NCI-H2227 (cell line): ENCODE data around the gene LGALS7B.
A peak's percentile ranks its signal among the peaks of the same experiment; 100 is the strongest.
"Not testable (repeated sequence)": the region's sequence is repeated elsewhere in the genome, so short reads cannot be mapped to it uniquely, and the experiment has no call there.

ENCODE experiments used
- DNase-seq: peaks from one replicate; lab custom pipeline; 2025; ENCODE audit not compliant: unreplicated experiment; lab: John Stamatoyannopoulos, UW

Gene LGALS7B

DNA sequence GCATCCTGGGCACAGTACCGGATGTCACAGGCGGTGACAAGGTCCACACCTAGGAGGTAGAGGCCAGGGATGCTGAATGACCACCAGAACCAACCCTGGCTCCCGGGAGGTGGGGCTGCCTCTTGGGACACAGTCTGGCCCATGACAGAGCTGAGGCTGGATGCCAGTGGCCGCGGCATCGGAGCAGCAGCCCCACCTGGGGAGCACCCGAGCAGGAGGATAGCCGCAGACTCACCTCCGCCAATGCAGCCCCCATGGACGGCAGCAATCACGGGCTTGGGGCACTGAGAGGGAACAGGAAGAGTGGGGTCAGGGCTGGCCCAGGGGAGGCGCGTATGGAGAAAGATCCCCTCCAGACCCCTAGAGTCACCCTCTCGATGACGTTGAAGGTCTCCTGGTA lies 28.1 kb downstream of the LGALS7B start:
- no peak for DNase-seq

DNA sequence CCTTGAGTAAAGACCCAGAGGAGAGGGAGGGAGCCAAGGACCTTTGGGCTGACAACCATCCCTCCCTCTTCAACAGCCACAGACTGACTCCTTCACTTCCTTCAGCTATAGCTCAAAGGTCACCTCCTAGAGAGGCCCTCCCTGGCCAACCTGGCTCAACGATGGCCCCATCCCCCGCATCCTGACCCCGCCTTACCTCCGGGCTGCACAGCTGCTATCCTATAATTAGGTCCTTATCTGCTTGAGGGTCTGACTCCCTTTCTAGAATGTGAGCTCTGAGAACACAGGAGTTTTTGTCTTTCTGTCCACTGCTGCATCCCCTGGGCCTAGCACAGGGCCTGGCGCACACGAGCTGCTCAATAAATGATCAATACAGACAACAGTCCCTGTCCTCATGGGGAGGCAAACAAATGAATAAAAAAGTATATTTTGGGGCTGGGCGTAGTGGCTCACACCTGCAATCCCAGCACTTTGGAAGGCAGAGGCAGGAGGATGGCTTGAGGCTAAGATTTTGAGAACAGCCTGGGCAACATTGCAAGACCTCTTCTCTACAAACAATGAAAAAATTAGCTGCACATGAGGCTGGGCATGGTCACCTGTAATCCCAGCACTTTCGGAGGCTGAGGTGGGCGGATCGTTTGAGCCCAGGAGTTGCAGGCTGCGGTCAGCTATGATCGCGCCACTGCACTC lies 30.4 kb downstream of the LGALS7B start:
- peak; percentile 84 for DNase-seq

DNA sequence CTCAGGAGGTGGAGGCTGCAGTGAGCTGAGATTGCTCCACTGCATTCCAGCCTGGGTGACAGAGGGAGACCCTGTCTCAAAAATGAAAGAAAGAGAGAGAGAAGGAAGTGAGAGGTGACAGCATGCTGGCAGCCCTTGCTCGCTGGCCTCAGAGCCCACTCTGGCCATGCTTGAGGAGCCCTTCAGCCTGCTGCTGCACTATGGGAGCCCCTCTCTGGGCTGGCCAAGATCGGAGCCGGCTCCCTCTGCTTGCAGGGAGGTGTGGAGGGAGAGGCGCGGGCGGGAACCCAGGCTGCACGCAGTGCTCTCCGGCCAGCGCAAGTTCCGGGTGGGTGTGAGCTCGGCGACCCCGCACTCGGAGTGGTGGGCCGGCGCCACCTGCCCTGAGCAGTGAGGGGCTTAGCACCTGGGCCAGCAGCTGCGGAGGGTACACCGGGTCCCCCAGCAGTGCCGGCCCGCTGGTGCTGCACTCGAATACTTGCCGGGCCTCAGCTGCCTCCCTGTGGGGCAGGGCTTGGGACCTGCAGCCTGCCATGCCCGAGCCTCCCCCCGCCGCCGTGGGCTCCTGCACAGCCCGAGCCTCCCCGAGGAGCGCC lies 32.3 kb downstream of the LGALS7B start:
- not testable (repeated sequence) for DNase-seq

DNA sequence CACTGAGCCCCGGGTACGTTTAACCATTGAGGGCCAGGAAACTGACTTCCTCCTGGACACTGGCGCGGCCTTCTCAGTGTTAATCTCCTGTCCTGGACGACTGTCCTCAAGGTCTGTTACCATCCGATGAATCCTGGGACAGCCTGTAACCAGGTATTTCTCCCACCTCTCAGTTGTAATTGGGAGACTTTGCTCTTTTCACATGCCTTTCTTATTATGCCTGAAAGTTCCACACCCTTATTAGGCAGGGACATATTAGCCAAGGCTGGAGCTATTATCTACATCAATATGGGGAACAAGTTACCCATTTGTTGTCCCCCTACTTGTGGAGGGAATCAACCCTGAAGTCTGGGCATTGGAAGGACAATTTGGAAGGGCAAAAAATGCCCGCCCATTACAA lies 36.9 kb downstream of the LGALS7B start:
- DNase-seq, result not testable (repeated sequence)

DNA sequence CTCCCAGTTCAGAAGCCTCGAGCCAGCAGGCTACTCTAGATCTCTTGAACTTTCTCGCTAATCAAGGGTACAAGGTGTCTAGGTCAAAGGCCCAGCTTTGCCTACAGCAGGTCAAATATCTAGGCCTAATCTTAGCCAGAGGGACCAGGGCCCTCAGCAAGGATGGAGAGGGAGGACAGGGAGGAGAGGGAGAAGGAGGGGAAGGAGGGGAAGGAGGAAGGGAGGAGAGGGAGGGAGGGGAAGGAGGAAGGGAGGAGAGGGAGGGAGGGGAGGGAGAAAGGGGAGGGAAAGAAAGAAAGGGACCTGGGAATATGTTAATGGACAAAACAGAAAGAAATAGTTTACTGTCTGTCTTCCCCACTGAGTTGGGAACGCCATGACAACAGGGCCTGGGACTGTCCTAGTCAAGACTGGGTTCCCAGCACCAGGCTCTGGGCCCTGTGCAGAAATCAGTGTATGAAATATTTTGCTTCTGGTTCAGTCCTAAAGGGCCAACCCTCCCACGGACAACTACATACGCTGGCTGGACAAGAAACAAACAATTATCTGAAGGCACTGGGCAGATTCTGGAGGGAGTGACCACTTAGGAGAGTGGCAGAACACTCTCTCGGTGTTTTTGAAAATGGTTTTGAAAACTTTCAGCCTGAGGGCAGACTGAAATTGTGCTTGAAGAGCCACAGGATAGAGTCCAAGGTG lies 38.0 kb downstream of the LGALS7B start:
- DNase-seq, result no peak

DNA sequence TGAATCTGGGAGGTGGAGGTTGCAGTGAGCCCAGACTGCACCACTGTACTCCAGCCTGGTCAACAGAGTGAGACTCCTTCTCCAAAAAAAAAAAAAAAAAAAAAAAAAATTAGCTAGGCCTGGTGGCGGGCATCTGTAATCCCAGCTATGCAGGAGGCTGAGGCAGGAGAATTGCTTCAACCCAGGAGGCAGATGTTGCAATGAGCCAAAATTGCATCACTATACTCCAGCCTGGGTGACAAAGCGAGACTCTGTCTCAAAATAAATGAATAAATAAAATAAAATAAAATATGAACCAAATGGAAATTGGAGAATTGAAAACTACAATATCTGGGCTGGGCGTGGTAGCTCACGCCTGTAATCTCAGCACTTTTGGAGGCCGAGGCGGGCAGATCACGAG lies 40.2 kb downstream of the LGALS7B start:
- not testable (repeated sequence) for DNase-seq

DNA sequence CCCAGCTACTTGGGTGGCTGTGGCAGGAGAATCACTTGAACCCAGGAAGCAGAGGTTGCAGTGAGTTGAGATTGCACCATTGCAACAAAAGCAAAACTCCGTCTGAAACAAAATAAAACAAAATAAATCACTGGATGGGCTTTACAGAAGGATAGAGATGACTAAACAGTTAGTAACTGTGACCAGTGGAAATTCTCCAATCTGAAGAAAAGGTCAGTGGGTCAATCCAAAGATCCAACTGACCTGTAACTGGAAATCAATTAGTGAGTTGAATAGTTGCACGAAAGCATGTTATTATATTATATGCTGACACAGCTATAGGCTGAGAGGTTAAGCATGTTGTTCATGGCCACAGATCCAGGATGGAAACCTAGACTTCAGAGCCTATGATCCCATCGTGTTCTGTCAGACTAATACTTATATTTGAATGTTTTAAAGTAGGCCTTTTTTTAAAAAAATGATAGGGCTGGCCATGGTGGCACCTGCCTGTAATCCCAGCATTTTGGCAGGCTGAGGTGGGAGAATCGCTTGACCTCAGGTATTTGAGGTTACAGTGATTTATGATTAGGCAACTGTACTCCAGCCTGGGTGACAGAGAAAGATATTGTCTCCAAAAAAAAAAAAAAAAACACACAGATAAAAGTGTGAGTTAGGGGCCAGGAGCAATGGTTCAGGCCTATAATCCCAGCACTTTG lies 41.2 kb downstream of the LGALS7B start:
- no peak for DNase-seq

DNA sequence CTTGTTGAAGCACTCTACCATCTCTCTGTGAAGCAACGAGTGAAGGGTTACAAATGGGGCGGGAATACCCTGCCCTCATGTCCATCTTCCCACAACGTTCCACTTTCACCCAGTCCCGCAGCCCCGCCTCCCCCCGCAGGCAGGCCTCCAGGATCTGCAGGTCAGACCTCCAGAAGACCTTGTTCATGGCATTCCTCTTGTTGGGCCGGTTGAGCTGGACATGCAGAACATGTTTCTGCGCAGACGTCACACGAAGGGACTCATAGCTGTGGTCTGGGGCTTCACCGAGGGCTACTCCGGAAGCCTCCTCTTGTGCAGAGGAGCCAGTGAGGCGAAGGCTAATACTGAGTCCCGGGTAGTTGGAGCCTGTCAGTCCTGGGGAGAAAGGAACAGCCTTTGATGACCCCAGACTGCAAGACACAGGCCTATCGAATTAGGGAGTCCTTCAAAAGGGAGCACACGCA lies 42.2 kb downstream of the LGALS7B start:
- DNase-seq, result peak; percentile 82

DNA sequence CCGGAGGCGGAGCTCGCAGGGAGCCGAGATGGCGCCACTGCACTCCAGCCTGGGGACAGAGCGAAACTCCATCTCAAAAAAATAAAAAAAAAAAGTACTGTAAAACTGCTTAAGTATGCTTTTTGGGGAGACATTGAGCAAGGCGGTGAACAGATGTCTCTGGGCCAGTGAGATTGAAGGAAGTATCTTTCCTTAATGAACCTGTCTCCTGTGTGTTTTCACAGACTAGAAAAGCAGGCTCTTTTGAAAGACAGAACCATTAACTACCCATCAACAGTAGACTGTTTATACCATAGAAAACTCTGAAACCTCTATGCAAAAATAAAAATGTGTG lies 44.1 kb downstream of the LGALS7B start:
- no peak for DNase-seq

DNA sequence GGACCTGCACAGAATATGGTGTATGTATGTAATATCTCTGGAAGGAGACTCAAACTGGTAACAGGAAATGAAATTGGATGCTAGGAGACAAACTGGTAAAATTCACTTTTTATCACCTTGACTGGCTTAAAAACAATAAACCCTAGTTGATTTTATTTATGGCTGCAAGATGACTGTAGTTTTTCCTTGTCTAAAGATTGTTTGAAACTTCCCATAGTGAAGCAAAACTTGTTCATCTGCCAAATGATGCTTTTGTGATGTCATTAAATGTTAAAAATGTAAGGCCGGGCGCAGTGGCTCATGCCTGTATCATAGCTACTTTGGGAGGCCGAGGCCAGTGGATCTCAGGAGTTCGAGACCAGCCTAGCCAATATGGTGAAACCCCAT lies 45.1 kb downstream of the LGALS7B start:
- no peak for DNase-seq

DNA sequence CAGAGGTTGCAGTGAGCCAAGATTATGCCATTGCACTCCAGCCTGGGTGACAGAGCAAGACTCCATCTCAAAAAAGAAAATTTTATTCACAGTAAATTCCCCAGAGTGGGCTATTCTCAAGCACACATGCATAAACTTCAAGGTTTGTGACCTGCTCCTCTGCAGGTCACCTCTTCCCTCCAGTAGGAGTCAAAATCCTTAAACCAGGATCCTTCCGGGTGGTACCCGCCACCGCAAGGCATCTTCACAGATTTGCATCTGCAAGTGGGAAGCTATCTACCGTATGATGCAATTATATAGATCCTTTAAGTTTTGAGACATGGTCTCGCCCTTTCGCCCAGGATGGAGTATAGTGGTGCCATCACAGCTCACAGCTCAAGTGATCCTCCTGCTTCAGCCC lies 45.6 kb downstream of the LGALS7B start:
- DNase-seq, result no peak

DNA sequence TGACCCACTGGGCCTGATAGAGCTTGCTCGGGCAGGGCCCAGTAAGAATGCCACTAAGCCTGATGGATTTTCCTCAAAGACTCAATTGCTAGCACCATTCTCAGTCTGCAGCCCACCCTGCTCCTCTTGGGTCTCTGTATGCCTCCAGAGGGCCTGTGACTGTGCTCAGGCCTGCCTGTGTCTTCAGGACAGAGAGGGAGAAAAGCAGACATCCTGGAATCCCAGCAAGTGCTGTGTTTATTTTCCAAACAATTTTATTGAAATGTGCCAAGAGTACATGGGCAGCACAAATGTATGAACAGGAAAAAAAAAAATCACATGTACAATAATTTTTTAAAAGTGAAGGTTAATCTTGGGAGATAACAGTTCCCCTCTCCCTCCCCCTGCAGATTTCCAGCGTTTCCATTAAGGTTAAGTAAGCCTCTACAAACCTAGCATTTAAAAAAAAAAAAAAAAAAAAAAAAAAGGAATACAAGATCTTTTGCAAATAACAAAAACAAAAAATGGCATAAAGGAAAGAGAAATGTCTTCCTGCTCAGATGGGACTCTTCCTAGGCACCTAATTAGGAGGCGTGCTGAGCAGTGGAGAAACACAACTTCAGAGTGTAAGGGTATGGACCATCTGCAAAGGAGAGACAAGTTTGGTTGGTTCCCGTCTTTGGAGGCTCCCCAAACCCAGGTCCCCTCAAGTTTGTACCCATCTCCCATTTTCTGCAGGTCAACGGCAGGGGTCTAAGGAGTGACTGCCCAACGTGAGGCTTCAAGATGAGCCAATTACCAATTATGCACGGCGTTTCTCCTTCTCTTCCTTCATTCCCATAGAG lies 47.4 kb downstream of the LGALS7B start:
- no peak for DNase-seq

DNA sequence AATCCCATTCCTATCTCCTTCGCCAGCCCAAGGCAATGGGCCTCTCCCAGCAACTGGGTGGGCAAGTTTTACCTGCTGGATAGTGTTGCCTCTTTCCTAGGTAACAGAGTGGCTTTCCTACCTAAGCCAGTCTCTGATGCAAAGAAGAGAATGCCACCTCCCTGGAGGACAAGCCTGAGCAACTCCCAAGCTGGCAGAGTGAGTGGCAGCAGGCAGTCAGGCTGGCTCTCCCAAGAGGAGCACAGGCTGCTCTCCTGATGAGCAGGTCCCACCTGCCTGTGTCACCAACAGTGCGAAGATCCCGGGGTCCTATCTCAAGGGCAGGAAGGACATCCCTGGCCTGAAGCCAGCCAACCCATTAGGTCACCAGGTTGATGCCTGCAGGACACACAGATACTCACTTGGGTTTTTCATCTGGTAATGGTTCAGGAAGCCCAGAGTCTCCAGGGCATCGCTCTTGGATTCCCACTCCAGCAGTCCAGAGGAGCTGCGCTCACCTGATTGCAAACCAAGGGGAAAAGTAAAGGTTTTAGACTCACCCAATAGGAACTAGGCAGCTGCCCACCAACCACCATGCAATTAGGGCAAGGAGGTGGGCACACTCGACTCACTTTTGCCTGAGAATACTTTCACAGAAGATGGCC lies 48.1 kb downstream of the LGALS7B start:
- DNase-seq, result no peak

DNA sequence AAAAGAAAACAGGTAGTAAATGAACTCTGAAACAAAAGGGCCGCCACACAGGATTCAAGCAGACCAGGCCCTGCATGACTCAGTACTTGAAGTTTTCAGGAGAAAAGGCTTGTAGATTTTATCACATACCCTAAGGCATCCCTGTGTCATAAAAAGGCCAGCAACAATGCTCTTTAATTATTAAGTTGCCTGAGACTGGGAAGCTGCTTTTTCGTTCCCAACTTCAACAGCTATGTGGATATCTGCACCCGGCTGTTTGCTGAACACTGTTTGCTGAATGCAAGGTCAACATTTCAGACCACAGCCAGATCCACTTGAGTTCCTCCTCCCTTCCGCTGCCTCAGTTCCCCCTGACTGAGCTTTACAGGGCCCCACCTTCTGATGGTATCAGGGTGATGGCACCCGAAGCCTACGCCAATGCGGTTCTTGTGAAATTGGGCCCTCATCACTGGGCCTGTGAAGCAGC lies 48.7 kb downstream of the LGALS7B start:
- no peak for DNase-seq

DNA sequence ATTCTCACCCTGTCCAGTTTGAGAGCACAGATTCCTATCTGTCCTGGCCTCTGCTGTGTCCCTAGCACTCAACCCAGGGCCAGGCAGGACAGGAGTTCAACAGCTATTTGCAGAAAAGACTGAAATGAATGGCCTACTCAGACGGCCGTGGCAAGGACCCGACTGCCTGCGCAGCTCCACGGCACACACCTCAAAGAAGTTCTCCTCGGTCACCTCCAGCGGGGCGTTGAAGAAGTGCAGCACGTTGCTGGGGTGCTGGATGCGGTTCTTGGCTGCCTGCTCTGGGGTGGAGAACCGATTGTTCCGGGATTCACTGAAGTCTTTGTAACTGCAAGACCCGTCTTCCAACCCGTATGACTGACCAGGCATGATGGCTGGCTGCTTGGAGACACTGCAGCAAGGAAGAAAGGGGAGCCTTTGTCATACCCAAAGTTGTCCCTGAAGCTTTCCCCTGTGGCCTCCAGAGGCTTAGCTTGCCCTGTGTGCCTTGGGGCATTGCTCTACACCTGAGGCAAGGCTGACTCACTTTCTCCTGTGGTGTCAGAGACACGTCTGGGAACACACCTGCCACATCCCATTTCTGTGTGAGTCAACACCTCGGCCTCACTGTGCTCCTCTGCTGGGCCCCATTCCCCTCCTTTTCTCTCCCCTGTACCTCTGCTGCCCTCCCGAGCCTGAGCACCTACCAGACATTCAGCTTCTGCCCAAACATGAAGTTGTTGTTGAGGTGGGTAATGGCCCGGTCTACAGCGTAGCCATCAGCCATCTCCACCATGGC lies 49.4 kb downstream of the LGALS7B start:
- DNase-seq, result no peak

DNA sequence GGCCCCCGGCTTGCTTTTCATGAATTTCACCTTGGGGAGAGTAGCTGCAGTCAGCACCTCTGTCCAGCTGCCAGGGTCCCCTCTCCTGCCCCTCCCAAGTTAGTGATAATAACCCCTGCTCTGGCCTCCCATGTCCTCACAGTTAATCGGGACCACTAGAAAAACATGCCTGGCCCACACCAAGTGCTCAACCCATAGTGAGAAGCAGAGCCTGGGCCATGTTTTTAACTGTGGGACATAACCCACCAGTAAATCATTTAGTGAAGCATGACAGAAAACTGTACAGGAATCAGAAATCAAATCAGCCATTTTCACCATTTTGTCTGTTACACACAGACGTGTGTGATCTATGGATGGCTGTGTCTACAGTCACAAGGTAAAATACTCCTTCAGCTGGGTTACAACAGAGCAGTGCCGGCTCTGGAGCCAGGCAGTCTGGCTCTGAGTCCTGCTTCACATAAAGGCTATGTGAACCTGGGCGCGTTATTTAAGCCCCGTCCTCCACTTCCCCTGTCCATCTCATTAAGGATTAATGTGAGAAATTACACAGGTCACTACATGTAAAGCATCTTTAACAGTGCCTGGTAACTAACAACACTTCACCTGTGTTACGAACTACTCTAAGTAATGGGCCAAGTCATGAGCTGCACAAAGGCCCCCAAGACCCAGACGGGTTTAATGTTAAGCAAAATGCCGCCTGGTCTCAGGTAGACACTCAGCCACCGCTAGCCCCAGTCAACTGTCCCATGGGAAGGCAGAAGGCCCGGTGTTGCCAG lies 50.2 kb downstream of the LGALS7B start:
- no peak for DNase-seq

DNA sequence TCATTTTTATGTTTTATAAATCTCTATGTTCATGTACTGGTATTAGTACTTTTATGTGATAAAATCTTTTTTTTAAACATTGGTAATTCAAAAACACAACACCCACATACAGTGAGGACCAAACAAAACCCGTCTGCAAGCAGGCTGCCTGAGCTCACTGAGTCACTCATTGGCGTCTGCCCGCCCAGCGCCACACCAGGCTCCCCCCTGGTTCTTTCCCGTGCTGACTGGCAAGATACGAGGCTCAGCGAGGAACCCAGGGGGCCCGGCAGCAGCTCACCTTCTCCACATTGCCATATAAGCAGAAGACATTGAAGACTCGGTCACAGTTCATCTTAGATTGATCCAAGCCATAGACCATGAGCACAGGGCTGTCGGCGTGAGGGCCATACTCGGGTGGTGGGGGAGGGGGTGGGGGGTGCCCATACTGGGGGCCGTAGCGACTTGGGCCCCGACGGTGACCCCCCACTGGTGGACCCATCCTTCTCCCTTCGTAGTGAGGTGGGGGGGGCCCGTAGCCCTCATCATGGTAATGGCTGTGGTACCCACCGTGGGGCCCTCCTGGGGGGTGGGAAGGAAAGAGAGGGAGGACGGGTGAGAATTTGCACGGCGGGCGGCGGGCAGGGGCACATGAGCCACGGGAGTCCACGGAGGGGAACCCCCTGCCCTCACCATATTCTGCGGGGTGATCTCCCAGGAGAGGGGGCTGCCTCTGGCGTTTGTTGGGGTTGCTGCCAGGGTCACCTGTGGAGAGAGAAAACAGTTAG lies 51.0 kb downstream of the LGALS7B start:
- DNase-seq, result no peak

DNA sequence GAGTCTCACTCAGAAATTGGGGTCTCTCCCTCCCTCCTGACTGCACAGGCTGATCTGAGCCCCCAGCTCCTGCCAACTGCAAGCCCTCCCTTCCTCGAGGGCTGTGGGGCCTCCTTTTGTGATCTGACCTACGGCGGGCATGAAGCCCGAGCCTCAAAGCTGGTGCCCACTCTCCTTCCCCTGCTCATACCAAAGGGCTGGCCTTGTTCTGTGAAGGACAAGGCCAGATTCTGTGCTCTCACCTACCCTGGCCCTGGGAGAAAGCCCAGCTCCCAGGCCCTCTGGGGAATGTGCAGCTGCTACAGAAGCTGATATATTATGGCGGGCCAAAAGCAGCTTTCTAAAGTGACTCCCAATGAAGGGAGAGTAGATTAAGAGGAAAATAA lies 51.6 kb downstream of the LGALS7B start:
- DNase-seq, result no peak
